ENCODE results near the gene HS6ST3. TPM values are rescaled to one million over a fixed set of nuclear protein-coding genes. Genes with fewer than 3 reads are reported as not detected.

The HS6ST3 gene
- total and polyA plus RNA-seq, 9 of the 15 experiments (the other 6 are each of a cell fraction or from before 2014, with no cell fraction given): not detected

- Histone ChIP-seq H3K9me3 (replicated peaks; ENCODE audit: control insufficient read depth, insufficient read depth, low read depth, low read length) (no peaks in the 10 kb centered on the region), H4K20me1 (replicated peaks; ENCODE audit: control insufficient read depth, insufficient read depth, low read length) (no peaks in the 10 kb centered on the region), H3K9me1 (ENCODE audit: control insufficient read depth, insufficient read depth, low read length) (no peaks in the 10 kb centered on the region), H3K36me3 (ENCODE audit: control insufficient read depth, insufficient read depth, low read length) (no peaks in the 10 kb centered on the region), H3K4me1 (replicated peaks in 1 of 2; ENCODE audit: control insufficient read depth in 2 of 2, insufficient read depth in 2 of 2, low read length in 2 of 2) (no peaks in the 10 kb centered on the region), H3K4me2 (ENCODE audit: insufficient read depth, low read length) (no peak overlapping the region), H3K4me3 (no peak overlapping the region), H3K27ac (ENCODE audit: extremely low read depth, low read depth, low read length) (no peak overlapping the region), H3K9ac (ENCODE audit: insufficient read depth in 1 of 2, low read depth in 2 of 2, low read length in 2 of 2) (no peak overlapping the region), H3K27me3 (ENCODE audit: control insufficient read depth in 2 of 2, insufficient read depth in 2 of 2, low read length in 2 of 2) (no peaks in the 10 kb centered on the region), H3K79me2 (ENCODE audit: control insufficient read depth, insufficient read depth, low read length) (no peaks in the 10 kb centered on the region), H2AFZ (ENCODE audit: low read depth, low read length) (no peak overlapping the region)
- DNase-seq (ENCODE audit: extremely low read depth in 1 of 4, low spot score in 3 of 4) (no peak), ATAC-seq (no peak), FAIRE-seq (no peak)
- in situ Hi-C loops (cut with MboI) (no loop called here), intact Hi-C loops (cut with micrococcal nuclease) (no loop called here)
- ChIA-PET CTCF (ENCODE audit: low intra/inter-chr PET ratio) (no interaction called here), POLR2A (interaction anchor here (0.6 kb wide), 1 partner anchor 187 kb away, joined by 3 read pairs; no protein-coding TSS in a partner anchor)
- no TSS peak for BruUV-seq (replicated peaks)
- TF ChIP-seq BRF2 (IDR thresholded peaks at IDR 0.05; ENCODE audit: borderline replicate concordance, insufficient read depth, insufficient read length) (no peak), ZFP36 (IDR thresholded peaks at IDR 0.05; ENCODE audit: low read depth, low read length, partially characterized antibody) (no peak), SOX6 (IDR thresholded peaks at IDR 0.05) (no peak), ZKSCAN1 (IDR thresholded peaks at IDR 0.05; ENCODE audit: low read depth, low read length) (no peak)
These were observed 491.8 kb downstream of the HS6ST3 start for GRCh38 chr13:96581741-96582140.

- ChIA-PET POLR2A (no interaction called here), CTCF (ENCODE audit: low intra/inter-chr PET ratio) (no interaction called here)
- Histone ChIP-seq H3K9ac (ENCODE audit: insufficient read depth in 1 of 2, low read depth in 2 of 2, low read length in 2 of 2) (no peak overlapping the region), H3K9me1 (ENCODE audit: control insufficient read depth, insufficient read depth, low read length) (no peaks in the 10 kb centered on the region), H3K4me1 (replicated peaks in 1 of 2; ENCODE audit: control insufficient read depth in 2 of 2, insufficient read depth in 2 of 2, low read length in 2 of 2) (no peaks in the 10 kb centered on the region), H2AFZ (ENCODE audit: low read depth, low read length) (no peak overlapping the region), H3K36me3 (ENCODE audit: control insufficient read depth, insufficient read depth, low read length) (no peaks in the 10 kb centered on the region), H3K4me2 (ENCODE audit: insufficient read depth, low read length) (no peak overlapping the region), H3K4me3 (no peak overlapping the region), H3K79me2 (ENCODE audit: control insufficient read depth, insufficient read depth, low read length) (no peaks in the 10 kb centered on the region), H3K27me3 (ENCODE audit: control insufficient read depth in 2 of 2, insufficient read depth in 2 of 2, low read length in 2 of 2) (no peaks in the 10 kb centered on the region), H4K20me1 (replicated peaks; ENCODE audit: control insufficient read depth, insufficient read depth, low read length) (no peaks in the 10 kb centered on the region), H3K27ac (ENCODE audit: extremely low read depth, low read depth, low read length) (no peak overlapping the region), H3K9me3 (replicated peaks; ENCODE audit: control insufficient read depth, insufficient read depth, low read depth, low read length) (no peaks in the 10 kb centered on the region)
- no peak for DNase-seq (ENCODE audit: extremely low read depth in 1 of 4, low spot score in 3 of 4)
- no CpG with 5 or more reads among the region's 1 CpG for WGBS (ENCODE audit: insufficient coverage, low coverage, missing lambda C conversion rate)
- intact Hi-C loops (cut with micrococcal nuclease): no loop called here
- no TSS peak for BruUV-seq (replicated peaks)
- in situ Hi-C loops (cut with MboI): no loop called here
- FAIRE-seq: no peak
- ATAC-seq: no peak
- no peak for TF ChIP-seq GATAD2A (IDR thresholded peaks at IDR 0.05)
- TF ChIP-seq, protein P1, sequence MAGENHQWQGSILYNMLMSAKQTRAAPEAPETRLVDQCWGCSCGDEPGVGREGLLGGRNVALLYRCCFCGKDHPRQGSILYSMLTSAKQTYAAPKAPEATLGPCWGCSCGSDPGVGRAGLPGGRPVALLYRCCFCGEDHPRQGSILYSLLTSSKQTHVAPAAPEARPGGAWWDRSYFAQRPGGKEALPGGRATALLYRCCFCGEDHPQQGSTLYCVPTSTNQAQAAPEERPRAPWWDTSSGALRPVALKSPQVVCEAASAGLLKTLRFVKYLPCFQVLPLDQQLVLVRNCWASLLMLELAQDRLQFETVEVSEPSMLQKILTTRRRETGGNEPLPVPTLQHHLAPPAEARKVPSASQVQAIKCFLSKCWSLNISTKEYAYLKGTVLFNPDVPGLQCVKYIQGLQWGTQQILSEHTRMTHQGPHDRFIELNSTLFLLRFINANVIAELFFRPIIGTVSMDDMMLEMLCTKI (IDR thresholded peaks at IDR 0.05; ENCODE audit: partially characterized antibody): no peak
- no peak for TF ChIP-seq ZNF79 (CRISPR knock-in tag; IDR thresholded peaks at IDR 0.05; ENCODE audit: low read depth)
- TF ChIP-seq POLR2G (IDR thresholded peaks at IDR 0.05; ENCODE audit: low read depth, low read length): no peak
- TF ChIP-seq, protein P2, sequence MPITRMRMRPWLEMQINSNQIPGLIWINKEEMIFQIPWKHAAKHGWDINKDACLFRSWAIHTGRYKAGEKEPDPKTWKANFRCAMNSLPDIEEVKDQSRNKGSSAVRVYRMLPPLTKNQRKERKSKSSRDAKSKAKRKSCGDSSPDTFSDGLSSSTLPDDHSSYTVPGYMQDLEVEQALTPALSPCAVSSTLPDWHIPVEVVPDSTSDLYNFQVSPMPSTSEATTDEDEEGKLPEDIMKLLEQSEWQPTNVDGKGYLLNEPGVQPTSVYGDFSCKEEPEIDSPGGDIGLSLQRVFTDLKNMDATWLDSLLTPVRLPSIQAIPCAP (CRISPR knock-in tag; IDR thresholded peaks at IDR 0.05; ENCODE audit: borderline replicate concordance): no peak
These were observed 525.3 kb downstream of the HS6ST3 start for GRCh38 chr13:96615252-96615651.
